Astrocyte (in vitro differentiated cells and primary cell): ENCODE measurements around the gene DDR2. TPM values are rescaled to one million over a fixed set of nuclear protein-coding genes. Genes with fewer than 3 reads are reported as not detected.

Experiments used
- DNase-seq: peaks from one replicate; pipeline ENCODE4 v3.0.0-alpha.2; 2010; ENCODE audit warnings: low read depth
- FAIRE-seq: peaks from 2 replicates; lab custom pipeline; 2011; peaks lifted over from hg19 to GRCh38; lab: Jason Lieb, UNC
- H2AFZ ChIP-seq: 2 replicates; pipeline ENCODE4 v1.6.0; 2012; ENCODE audit warnings: low read depth, low read length, inconsistent platforms
- H3K27ac ChIP-seq: 2 replicates; pipeline ENCODE4 v1.5.1; 2011; ENCODE audit warnings: low read depth, low read length, inconsistent platforms
- H3K27me3 ChIP-seq: 2 replicates; pipeline ENCODE4 v1.6.0; 2011; ENCODE audit warnings: low read length, inconsistent platforms; ENCODE audit not compliant: insufficient read depth
- H3K36me3 ChIP-seq: 2 replicates; pipeline ENCODE4 v1.5.1; 2011; ENCODE audit warnings: low read length, inconsistent platforms; ENCODE audit not compliant: insufficient read depth
- H3K4me1 ChIP-seq: 2 replicates; pipeline ENCODE4 v1.5.1; 2011; ENCODE audit warnings: low read length, inconsistent platforms; ENCODE audit not compliant: insufficient read depth
- H3K4me2 ChIP-seq: 2 replicates; pipeline ENCODE4 v1.6.0; 2012; ENCODE audit warnings: low read length, inconsistent platforms
- H3K4me3 ChIP-seq: 2 replicates; pipeline ENCODE4 v1.5.1; 2011; ENCODE audit warnings: low read depth, mild to moderate bottlenecking, low read length, inconsistent platforms; ENCODE audit not compliant: insufficient read depth
- H3K79me2 ChIP-seq: 2 replicates; pipeline ENCODE4 v1.6.0; 2012; ENCODE audit warnings: mild to moderate bottlenecking, low read length, inconsistent platforms; ENCODE audit not compliant: insufficient read depth
- H3K9ac ChIP-seq: 2 replicates; pipeline ENCODE4 v1.6.0; 2012; ENCODE audit warnings: mild to moderate bottlenecking, low read length, inconsistent platforms
- H3K9me3 ChIP-seq: 2 replicates; pipeline ENCODE4 v1.5.1; 2012; ENCODE audit warnings: low read depth, mild to moderate bottlenecking, low read length, inconsistent platforms; ENCODE audit not compliant: insufficient read depth
- H4K20me1 ChIP-seq: 2 replicates; pipeline ENCODE4 v1.6.0; 2012; ENCODE audit warnings: low read length, inconsistent platforms; ENCODE audit not compliant: insufficient read depth
- H3K27ac Mint-ChIP-seq: one replicate; pipeline ENCODE4 v1.8.0; 2021; ENCODE audit warnings: mild to moderate bottlenecking, mixed read lengths; ENCODE audit not compliant: unreplicated experiment
- H3K27me3 Mint-ChIP-seq: one replicate; pipeline ENCODE4 v1.8.0; 2021; ENCODE audit warnings: low read depth, mixed read lengths; ENCODE audit not compliant: unreplicated experiment
- H3K36me3 Mint-ChIP-seq: one replicate; pipeline ENCODE4 v1.8.0; 2021; ENCODE audit warnings: low read depth, mixed read lengths; ENCODE audit not compliant: unreplicated experiment
- H3K4me1 Mint-ChIP-seq: one replicate; pipeline ENCODE4 v1.8.0; 2021; ENCODE audit warnings: low read depth, mixed read lengths; ENCODE audit not compliant: unreplicated experiment
- H3K4me3 Mint-ChIP-seq: one replicate; pipeline ENCODE4 v1.8.0; 2021; ENCODE audit warnings: mild to moderate bottlenecking, moderate library complexity, mixed read lengths; ENCODE audit not compliant: unreplicated experiment
- H3K9me3 Mint-ChIP-seq: one replicate; pipeline ENCODE4 v1.8.0; 2021; ENCODE audit warnings: mild to moderate bottlenecking, mixed read lengths; ENCODE audit not compliant: unreplicated experiment
- CTCF ChIP-seq: IDR thresholded peaks from 2 replicates; pipeline ENCODE4 v1.5.1; 2011; ENCODE audit warnings: low read depth, mild to moderate bottlenecking, inconsistent platforms, low read length, moderate library complexity; ENCODE audit not compliant: insufficient read depth
- EZH2 ChIP-seq: IDR thresholded peaks from 2 replicates; pipeline ENCODE4 v1.6.1; 2012; ENCODE audit warnings: mild to moderate bottlenecking, low read length, inconsistent platforms; ENCODE audit not compliant: insufficient read depth
- total RNA-seq: library from RNA; stranded (reverse); gene quantifications from 2 replicates; pipeline ENCODE4 v1.2.1, GENCODE V29; 2021

Gene DDR2
- total RNA-seq, 1 donor from 2014 or later, result 15.3 TPM

GRCh38 chr1:162706003-162706402 lies 73.7 kb downstream of the DDR2 start:
- Mint-ChIP-seq H3K9me3 (no peaks in the 10 kb centered on the region), H3K27me3 (no peaks in the 10 kb centered on the region), H3K36me3 (no peaks in the 10 kb centered on the region), H3K4me3 (no peak overlapping the region), H3K4me1 (no peaks in the 10 kb centered on the region), H3K27ac (no peak overlapping the region)
- Histone ChIP-seq H2AFZ (no peak overlapping the region), H3K4me1 (peaks cover 10% of the 10 kb centered on the region), H3K27ac (no peak overlapping the region), H3K9me3 (no peaks in the 10 kb centered on the region), H3K79me2 (no peaks in the 10 kb centered on the region), H3K4me3 (no peak overlapping the region), H3K4me2 (no peak overlapping the region), H3K27me3 (no peaks in the 10 kb centered on the region), H4K20me1 (peaks cover 36% of the 10 kb centered on the region), H3K36me3 (no peaks in the 10 kb centered on the region), H3K9ac (no peak overlapping the region)
- DNase-seq, result no peak
- FAIRE-seq, result no peak
- TF ChIP-seq CTCF (no peak), EZH2 (no peak)

- H3K9me3 Mint-ChIP-seq, result no peaks in the 10 kb centered on the region
- H3K4me1 ChIP-seq, result peaks cover 10% of the 10 kb centered on the region
- H3K27ac ChIP-seq, result no peak overlapping the region
- no peaks in the 10 kb centered on the region for H3K36me3 ChIP-seq
- no peak overlapping the region for H2AFZ ChIP-seq
- H3K4me3 ChIP-seq, result no peak overlapping the region
- H3K9ac ChIP-seq, result no peak overlapping the region
- H3K9me3 ChIP-seq, result no peaks in the 10 kb centered on the region
- TF ChIP-seq CTCF, result no peak
- no peak for TF ChIP-seq EZH2
- FAIRE-seq, result no peak
- peaks cover 36% of the 10 kb centered on the region for H4K20me1 ChIP-seq
- no peaks in the 10 kb centered on the region for H3K27me3 ChIP-seq
- H3K4me1 Mint-ChIP-seq, result no peaks in the 10 kb centered on the region
- no peaks in the 10 kb centered on the region for H3K27me3 Mint-ChIP-seq
- H3K36me3 Mint-ChIP-seq, result no peaks in the 10 kb centered on the region
- H3K27ac Mint-ChIP-seq, result no peak overlapping the region
- no peaks in the 10 kb centered on the region for H3K79me2 ChIP-seq
- H3K4me3 Mint-ChIP-seq, result no peak overlapping the region
- no peak overlapping the region for H3K4me2 ChIP-seq
- DNase-seq, result no peak
Observed at GRCh38 chr1:162706606-162707005, 74.3 kb downstream of the DDR2 start.

- no peaks in the 10 kb centered on the region for H3K9me3 Mint-ChIP-seq
- Histone ChIP-seq H3K9me3 (no peaks in the 10 kb centered on the region), H3K4me3 (no peak overlapping the region), H3K36me3 (no peaks in the 10 kb centered on the region), H3K4me2 (no peak overlapping the region), H4K20me1 (peaks cover 40% of the 10 kb centered on the region), H3K27me3 (no peaks in the 10 kb centered on the region), H2AFZ (no peak overlapping the region), H3K79me2 (no peaks in the 10 kb centered on the region), H3K9ac (no peak overlapping the region), H3K27ac (no peak overlapping the region), H3K4me1 (peaks cover 10% of the 10 kb centered on the region)
- TF ChIP-seq CTCF (no peak), EZH2 (no peak)
- no peaks in the 10 kb centered on the region for H3K36me3 Mint-ChIP-seq
- no peak overlapping the region for H3K4me3 Mint-ChIP-seq
- no peaks in the 10 kb centered on the region for H3K27me3 Mint-ChIP-seq
- H3K27ac Mint-ChIP-seq, result no peak overlapping the region
- FAIRE-seq (no peak), DNase-seq (no peak)
- H3K4me1 Mint-ChIP-seq, result no peaks in the 10 kb centered on the region
Observed at GRCh38 chr1:162708286-162708685, 76.0 kb downstream of the DDR2 start.
